Naive thymus-derived CD8-positive, alpha-beta T cell (primary cell): ENCODE results near the gene QPCTL. TPM values are rescaled to one million over a fixed set of nuclear protein-coding genes. Genes with fewer than 3 reads are reported as not detected.
A peak's percentile ranks its signal among the peaks of the same experiment; 100 is the strongest.

Experiments used
- ATAC-seq, 2 donors: fragments of 150-1000 bp; cut with Tn5 transposase in 1 of 2; sonication (Bioruptor Pico), chemical (Tn5 transposase) in 1 of 2; 1 replicate in 1 of 2; 2 replicates in 1 of 2; pipeline ENCODE4 v1.10.0; 2021; ENCODE audit warnings: mild to moderate bottlenecking in 2 of 2, moderate library complexity in 2 of 2
- POLR2A ChIA-PET: fragments of 350-600 bp; sonication (Branson Sonifier 250); formaldehyde crosslinking; loops from one replicate; lab custom pipeline; 2021; ENCODE audit warnings: antibody characterized with exemption; lab: Charles Lee
- DNase-seq, 10 donors: peaks; one replicate each; pipeline versions ENCODE4 v3.0.0 to v3.0.0-alpha.2; 2020 to 2022
- H3K27ac Mint-ChIP-seq, 10 donors: one replicate each; pipeline ENCODE4 v1.8.0; 2020 to 2022; ENCODE audit warnings: mild to moderate bottlenecking in 10 of 10, mixed read lengths in 10 of 10, moderate library complexity in 4 of 10, inconsistent platforms in 1 of 10
- H3K27me3 Mint-ChIP-seq, 5 donors: one replicate each; pipeline ENCODE4 v1.8.0; 2021 to 2022; ENCODE audit warnings: mixed read lengths in 5 of 5
- H3K36me3 Mint-ChIP-seq, 3 donors: one replicate each; pipeline ENCODE4 v1.8.0; 2020 to 2022; ENCODE audit warnings: mixed read lengths in 3 of 3, mild to moderate bottlenecking in 2 of 3, inconsistent platforms in 1 of 3
- H3K4me1 Mint-ChIP-seq, 4 donors: one replicate each; pipeline ENCODE4 v1.8.0; 2021 to 2022; ENCODE audit warnings: mixed read lengths in 4 of 4
- H3K4me3 Mint-ChIP-seq, 10 donors: one replicate each; pipeline ENCODE4 v1.8.0; 2020 to 2022; ENCODE audit warnings: mild to moderate bottlenecking in 10 of 10, mixed read lengths in 10 of 10, moderate library complexity in 6 of 10, inconsistent platforms in 1 of 10
- H3K9me3 Mint-ChIP-seq, 9 donors: one replicate each; pipeline ENCODE4 v1.8.0; 2020 to 2022; ENCODE audit warnings: mixed read lengths in 9 of 9, mild to moderate bottlenecking in 3 of 9, inconsistent platforms in 1 of 9, moderate library complexity in 1 of 9
- polyA plus RNA-seq, 3 donors: library from polyadenylated mRNA; unstranded; fragments of 300-500 nt; fragmentation: Illumina TruSeq; gene quantifications; one replicate each; pipeline ENCODE4 v1.2.3, GENCODE V29; 2021
- total RNA-seq, 8 experiments: library from RNA in 2 of 8; stranded (reverse) in 2 of 8; gene quantifications; one replicate each; pipeline ENCODE4 v1.2.3 and lab custom pipeline; 2021 to 2026

QPCTL gene
- total and polyA plus RNA-seq, 5 experiments from 2014 or later, result 0.65 to 11.4 (median 2.3) TPM

DNA sequence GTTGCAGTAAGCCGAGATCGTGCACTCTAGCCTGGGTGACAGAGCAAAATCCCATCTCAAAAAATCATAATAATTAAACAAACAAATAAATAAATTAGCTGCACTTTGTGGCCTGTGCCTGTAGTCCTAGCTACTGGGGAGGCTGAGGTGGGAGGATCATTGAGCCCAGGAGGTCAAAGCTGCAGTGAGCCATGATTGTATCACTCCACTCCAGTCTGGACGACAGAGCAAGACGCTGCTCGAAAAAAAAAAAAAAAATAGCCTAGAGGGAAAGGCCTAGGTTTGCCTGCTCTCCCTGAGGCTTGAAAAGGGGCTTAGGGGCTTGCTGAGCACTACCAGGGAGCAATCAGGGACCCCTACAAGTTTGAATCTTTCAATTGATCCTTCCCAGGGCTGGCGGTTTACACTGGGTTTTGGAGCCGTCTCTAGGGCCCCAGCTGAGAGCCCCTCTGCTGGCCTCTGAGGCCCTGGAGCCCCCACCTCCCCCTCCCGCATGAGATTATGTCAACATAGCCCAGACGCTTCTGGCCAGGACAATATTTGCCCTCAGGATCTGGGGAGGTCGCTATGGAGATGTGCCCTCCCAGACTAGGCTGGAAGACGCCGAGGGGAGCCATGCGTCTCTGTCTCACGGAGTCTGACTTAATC is 34.8 kb upstream of the QPCTL start:
- POLR2A ChIA-PET, result no interaction called here
- Mint-ChIP-seq H3K27ac (no peak overlapping the region), H3K36me3 (no peaks in the 10 kb centered on the region), H3K9me3 (no peaks in the 10 kb centered on the region), H3K4me3 (no peak overlapping the region), H3K27me3 (peaks cover 2 to 15% (median 5%) of the 10 kb centered on the region in 5 donors), H3K4me1 (peaks cover 0 to 5% (median 0%) of the 10 kb centered on the region in 4 donors)
- ATAC-seq (no peak), DNase-seq (no peak)

DNA sequence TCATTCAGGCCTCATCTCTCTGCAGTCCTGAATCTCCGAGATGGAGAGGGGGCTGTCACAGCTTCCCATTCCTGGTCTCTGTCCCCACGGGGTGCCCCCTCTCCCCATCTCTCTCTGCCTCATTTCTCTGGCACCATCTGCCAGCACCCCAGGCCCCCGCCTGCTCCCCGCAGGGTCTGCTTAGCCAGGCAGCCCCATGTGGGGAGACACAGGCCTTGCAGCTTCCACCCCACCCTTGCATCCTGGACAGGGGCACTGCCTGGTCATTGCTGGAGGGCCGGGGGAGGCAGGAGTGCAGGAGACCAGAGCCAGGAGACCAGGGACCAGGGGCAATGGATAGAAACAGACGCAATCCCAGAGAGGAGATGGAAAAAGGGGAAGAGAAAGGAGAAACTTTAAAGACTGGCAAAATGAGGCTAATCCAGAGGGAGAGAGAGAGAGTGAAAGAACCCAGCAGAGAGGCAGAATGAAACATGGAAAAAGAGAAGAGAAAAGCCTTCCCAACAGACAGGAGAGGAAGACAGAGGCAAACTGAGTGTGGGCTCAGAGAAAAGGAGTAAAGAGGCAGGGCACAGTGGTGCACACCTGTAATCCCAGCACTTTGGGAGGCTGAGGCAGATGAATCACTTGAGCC is 33.3 kb upstream of the QPCTL start:
- no peak for ATAC-seq
- H3K4me3 Mint-ChIP-seq, result no peak overlapping the region
- H3K4me1 Mint-ChIP-seq, result peaks cover 0 to 5% (median 2%) of the 10 kb centered on the region in 4 donors

DNA sequence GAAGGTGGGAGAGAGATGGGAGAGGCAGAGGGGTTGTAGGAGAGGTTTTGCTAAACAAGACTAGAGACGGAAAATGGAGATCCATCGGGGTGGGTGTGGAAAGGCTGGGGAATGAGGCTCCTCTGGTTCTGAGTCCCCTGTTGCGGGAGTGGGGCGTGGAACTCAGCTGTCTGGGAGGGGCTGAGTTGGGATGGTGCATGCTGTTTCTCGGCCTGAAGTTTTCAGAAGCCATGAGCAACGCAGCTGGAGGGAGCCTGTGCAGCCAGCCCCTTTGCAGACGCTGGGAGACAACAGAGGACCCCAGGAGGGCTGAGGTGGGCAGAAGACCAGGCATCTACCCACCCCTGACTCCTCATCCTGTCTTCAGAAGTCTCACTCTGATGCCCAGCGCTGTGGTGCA is 31.8 kb upstream of the QPCTL start:
- Mint-ChIP-seq H3K27me3 (peaks cover 2 to 15% (median 10%) of the 10 kb centered on the region in 5 donors), H3K36me3 (no peaks in the 10 kb centered on the region), H3K9me3 (no peaks in the 10 kb centered on the region), H3K4me1 (peaks cover 0 to 6% (median 3%) of the 10 kb centered on the region in 4 donors), H3K4me3 (no peak overlapping the region), H3K27ac (no peak overlapping the region)
- POLR2A ChIA-PET, result interaction anchor here (0.6 kb wide), 1 partner anchor 16 kb away, joined by 3 read pairs; no protein-coding TSS in a partner anchor
- no peak for DNase-seq
- ATAC-seq, result no peak

More for the DNA sequence above, 33.3 kb upstream of the QPCTL start:
- Mint-ChIP-seq H3K36me3 (no peaks in the 10 kb centered on the region), H3K27me3 (peaks cover 2 to 15% (median 5%) of the 10 kb centered on the region in 5 donors), H3K9me3 (no peaks in the 10 kb centered on the region), H3K27ac (peak overlapping the region in 1 of 10 donors; percentile 65)
- POLR2A ChIA-PET, result interaction anchor here (1.1 kb wide), 1 partner anchor 14 kb away, joined by 4 read pairs; no protein-coding TSS in a partner anchor
- no peak for DNase-seq

DNA sequence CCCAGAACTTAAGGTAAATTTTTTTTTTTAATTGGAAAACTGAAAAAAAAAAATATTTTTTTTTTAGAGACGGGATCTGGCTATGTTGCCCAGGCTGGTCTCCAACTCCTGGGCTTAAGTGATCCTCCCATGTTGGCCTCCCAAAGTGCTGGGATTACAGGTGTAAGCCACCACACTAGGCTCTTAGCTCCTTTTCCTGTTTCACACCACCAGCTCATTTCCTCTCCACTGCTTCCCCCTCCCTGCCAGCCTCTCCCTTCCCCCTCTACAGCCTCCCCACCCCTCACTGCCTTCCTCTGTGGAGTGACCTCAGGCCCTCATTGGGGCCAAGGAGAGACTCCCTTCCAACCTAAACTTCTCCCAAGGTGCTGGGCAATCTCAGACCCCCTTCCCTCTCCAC is 28.7 kb upstream of the QPCTL start:
- DNase-seq (no peak), ATAC-seq (no peak)
- H3K4me1 Mint-ChIP-seq, result peaks cover 14 to 21% (median 15%) of the 10 kb centered on the region in 4 donors
- no peaks in the 10 kb centered on the region for H3K9me3 Mint-ChIP-seq
- no peaks in the 10 kb centered on the region for H3K36me3 Mint-ChIP-seq
- H3K27ac Mint-ChIP-seq, result peak overlapping the region in 1 of 10 donors; percentile 29
- POLR2A ChIA-PET, result no interaction called here
- H3K27me3 Mint-ChIP-seq, result peaks cover 2 to 13% (median 10%) of the 10 kb centered on the region in 5 donors
- H3K4me3 Mint-ChIP-seq, result peak overlapping the region in 1 of 10 donors; percentile 73

DNA sequence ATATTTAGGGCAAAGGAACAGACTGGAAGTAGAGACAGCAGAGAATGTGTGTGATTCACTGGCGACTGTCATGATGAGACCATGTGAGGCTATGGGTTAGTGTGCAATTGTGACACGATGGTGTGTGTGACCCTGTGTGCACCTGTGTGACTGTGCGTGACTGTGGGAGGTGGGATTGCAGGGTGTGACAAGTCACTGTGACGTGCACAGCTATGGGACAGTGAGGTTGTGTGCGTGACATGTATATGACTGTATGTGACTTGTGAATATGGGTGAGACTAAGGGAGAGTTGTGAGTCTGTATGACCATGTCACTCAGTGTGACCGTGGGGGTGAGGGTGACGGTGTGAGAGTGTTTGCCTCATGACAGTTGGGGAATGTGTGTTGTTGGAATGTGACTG is 27.9 kb upstream of the QPCTL start:
- peak overlapping the region in 1 of 10 donors; percentile 0 for H3K27ac Mint-ChIP-seq
- H3K36me3 Mint-ChIP-seq, result no peaks in the 10 kb centered on the region
- H3K9me3 Mint-ChIP-seq, result no peaks in the 10 kb centered on the region
- no peak for ATAC-seq
- no peak overlapping the region for H3K4me3 Mint-ChIP-seq
- peaks cover 4 to 11% (median 9%) of the 10 kb centered on the region in 5 donors for H3K27me3 Mint-ChIP-seq
- POLR2A ChIA-PET, result interaction anchor here (0.7 kb wide), 1 partner anchor 107 kb away, joined by 3 read pairs; no protein-coding TSS in a partner anchor
- DNase-seq, result no peak
- H3K4me1 Mint-ChIP-seq, result peaks cover 16 to 29% (median 23%) of the 10 kb centered on the region in 4 donors

DNA sequence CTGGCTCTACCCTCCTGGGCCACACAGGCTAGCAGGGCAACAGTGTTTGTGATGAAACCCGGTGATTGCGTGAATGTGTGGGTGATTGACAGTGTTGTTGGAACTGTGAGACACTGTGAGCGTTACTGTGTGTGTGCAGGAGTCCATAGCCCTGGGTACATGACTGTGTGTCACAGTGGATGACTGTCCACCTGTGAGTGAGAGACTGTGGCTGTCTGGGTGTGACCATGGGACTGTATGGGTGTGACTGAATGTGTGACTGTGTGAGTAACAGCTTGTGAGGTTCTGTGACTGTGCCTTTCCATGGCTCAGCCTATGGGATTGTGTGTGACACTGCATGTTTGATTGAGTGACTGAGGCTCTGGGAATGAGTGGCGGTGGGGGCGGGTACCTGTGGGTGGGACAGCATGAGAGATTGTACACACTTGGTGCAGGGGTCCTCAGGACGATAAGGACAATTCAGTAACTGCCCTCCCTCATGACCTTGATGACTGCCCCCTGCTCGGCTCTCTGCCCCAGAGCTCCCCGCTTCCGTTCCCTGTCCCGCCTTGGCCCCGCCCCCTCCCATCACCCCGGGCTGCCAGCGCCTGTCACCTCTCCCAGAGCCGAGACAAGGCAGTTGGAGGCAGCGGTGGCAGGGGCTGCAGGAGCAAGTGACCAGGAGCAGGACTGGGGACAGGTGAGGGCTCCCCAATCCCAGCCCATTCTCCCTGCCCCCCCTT is 24.7 kb upstream of the QPCTL start, which contains the start of gene GIPR:
TSS of gene GIPR (plus strand) at position 602 of the 722 bp plus-strand sequence. CDS start 1,300 bp downstream, outside the sequence.
- ATAC-seq, result peak; percentile 41 to 52
- Mint-ChIP-seq H3K4me3 (peak within 1 kb of the TSS; percentile 85 to 97 (median 94)), H3K9me3 (no peaks in the 10 kb centered on the region), H3K27me3 (peaks cover 0 to 12% (median 3%) of the 10 kb centered on the region in 5 donors), H3K36me3 (peaks cover 0 to 2% (median 0%) of the 10 kb centered on the region in 3 donors), H3K27ac (peak within 1 kb of the TSS; percentile 75 to 95 (median 92)), H3K4me1 (peaks cover 19 to 42% (median 37%) of the 10 kb centered on the region in 4 donors)
- POLR2A ChIA-PET, result interaction anchor here (0.6 to 1.1 kb wide), 5 partner anchors 9 to 202 kb away, joined by 3 to 5 read pairs (median 3); partner anchors contain the start of gene SNRPD2
- DNase-seq, result peak in 8 of 10 donors; percentile 27 to 68 (median 35)

DNA sequence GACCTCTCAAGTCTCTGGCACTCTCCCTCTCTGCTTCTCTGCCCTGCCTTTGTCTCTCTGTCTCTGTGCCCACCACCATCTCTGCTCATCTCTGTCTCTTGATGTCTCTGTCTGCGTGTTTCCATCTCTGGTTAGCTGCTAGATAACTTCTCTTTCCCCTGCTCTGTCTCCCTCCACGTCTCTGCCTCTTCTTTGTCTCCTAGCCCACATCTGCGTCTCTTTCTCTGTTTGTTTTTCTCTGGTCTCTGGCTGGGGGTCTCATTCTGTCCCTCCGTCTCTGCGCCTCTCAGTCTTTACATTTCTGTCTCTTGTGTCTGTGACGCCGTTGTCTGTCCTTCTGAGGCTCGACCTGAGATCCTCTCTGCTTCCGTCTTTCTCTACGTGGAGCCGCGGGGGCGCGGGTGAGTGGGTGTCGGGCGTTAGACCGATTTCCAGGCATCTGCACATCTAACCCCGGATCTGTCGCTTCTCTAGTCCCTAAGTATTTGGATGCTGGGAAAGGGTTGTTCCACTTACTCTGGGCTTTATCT is 24.1 kb upstream of the QPCTL start:
- H3K4me1 Mint-ChIP-seq, result peaks cover 19 to 42% (median 37%) of the 10 kb centered on the region in 4 donors
- H3K4me3 Mint-ChIP-seq, result peak overlapping the region; percentile 85 to 97 (median 94)
- peaks cover 0 to 12% (median 3%) of the 10 kb centered on the region in 5 donors for H3K27me3 Mint-ChIP-seq
- no peaks in the 10 kb centered on the region for H3K9me3 Mint-ChIP-seq
- POLR2A ChIA-PET, result interaction anchor here (0.9 to 1.9 kb wide), 4 partner anchors 9 to 48 kb away, joined by 3 to 5 read pairs (median 4); no protein-coding TSS in a partner anchor
- peak; percentile 56 for ATAC-seq
- DNase-seq, result peak in 5 of 10 donors; percentile 27 to 44 (median 33)
- peaks cover 0 to 2% (median 0%) of the 10 kb centered on the region in 3 donors for H3K36me3 Mint-ChIP-seq
- H3K27ac Mint-ChIP-seq, result peak overlapping the region; percentile 75 to 95 (median 92)

DNA sequence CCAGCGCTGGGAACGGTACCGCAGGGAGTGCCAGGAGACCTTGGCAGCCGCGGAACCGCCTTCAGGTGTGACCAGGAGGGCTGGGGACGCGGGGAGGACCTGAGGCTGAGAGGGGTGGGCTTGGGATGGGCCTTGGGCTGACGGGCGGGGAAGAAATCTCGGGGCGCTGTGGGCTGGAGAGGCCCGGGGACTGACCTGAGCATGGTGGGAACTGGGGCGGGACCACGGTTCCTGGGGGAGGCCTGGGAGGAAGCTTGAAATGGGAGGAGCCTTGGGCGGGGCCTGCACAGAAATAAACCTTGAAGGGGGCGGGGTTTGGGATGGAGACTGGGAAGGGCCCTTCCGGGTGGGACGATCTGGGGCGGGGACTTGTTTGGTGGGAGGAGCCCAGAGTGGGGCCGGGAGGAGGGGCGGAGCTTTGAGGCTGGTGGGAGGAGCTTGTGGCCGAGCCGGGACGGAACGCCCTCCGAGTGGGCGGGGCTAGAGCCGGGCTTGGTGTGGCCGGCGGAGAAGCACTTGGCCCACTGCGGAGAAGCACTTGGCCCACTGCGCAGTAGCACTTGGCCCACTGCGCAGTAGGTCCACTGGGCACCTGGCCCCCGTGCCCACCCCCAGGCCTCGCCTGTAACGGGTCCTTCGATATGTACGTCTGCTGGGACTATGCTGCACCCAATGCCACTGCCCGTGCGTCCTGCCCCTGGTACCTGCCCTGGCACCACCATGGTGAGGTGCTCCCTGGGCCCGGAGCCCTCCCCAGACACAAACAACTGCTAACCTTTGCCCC is 21.6 kb upstream of the QPCTL start:
- H3K36me3 Mint-ChIP-seq, result peaks cover 0 to 2% (median 0%) of the 10 kb centered on the region in 3 donors
- peak overlapping the region; percentile 24 to 95 (median 64) for H3K4me3 Mint-ChIP-seq
- DNase-seq, result peak; percentile 28 to 74 (median 42)
- no peaks in the 10 kb centered on the region for H3K9me3 Mint-ChIP-seq
- H3K4me1 Mint-ChIP-seq, result peaks cover 19 to 40% (median 35%) of the 10 kb centered on the region in 4 donors
- peaks cover 0 to 7% (median 3%) of the 10 kb centered on the region in 5 donors for H3K27me3 Mint-ChIP-seq
- ATAC-seq, result peak; percentile 10 to 34
- POLR2A ChIA-PET, result interaction anchor here (0.5 to 1.6 kb wide), 3 partner anchors 10 to 204 kb away, joined by 3 to 6 read pairs (median 3); partner anchors contain the start of gene QPCTL
- peak overlapping the region in 4 of 10 donors; percentile 44 to 84 (median 64) for H3K27ac Mint-ChIP-seq

DNA sequence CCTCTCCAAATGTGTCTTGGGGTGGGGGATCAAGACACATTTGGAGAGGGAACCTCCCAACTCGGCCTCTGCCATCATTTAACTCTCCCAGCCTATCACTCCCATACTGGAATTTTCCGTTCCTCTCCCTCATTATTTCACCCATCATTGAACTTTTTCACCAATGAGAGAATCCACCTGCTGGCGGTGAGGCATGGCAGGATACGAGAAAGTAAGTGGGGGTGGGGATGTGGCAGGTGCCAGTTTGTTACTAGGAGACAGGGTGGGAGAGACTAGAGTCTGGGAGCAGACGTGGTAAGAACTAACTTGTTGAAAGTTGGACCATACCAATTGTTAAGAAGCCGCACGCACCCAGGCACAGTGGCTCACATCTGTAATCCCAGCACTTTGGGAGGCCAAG is 17.5 kb upstream of the QPCTL start:
- H3K4me1 Mint-ChIP-seq, result peaks cover 10 to 34% (median 27%) of the 10 kb centered on the region in 4 donors
- no peak for DNase-seq
- POLR2A ChIA-PET, result no interaction called here
- ATAC-seq, result no peak
- peaks cover 0 to 8% (median 0%) of the 10 kb centered on the region in 5 donors for H3K27me3 Mint-ChIP-seq
- H3K36me3 Mint-ChIP-seq, result peaks cover 0 to 2% (median 0%) of the 10 kb centered on the region in 3 donors
- H3K4me3 Mint-ChIP-seq, result peak overlapping the region in 1 of 10 donors; percentile 62
- no peak overlapping the region for H3K27ac Mint-ChIP-seq
- no peaks in the 10 kb centered on the region for H3K9me3 Mint-ChIP-seq

DNA sequence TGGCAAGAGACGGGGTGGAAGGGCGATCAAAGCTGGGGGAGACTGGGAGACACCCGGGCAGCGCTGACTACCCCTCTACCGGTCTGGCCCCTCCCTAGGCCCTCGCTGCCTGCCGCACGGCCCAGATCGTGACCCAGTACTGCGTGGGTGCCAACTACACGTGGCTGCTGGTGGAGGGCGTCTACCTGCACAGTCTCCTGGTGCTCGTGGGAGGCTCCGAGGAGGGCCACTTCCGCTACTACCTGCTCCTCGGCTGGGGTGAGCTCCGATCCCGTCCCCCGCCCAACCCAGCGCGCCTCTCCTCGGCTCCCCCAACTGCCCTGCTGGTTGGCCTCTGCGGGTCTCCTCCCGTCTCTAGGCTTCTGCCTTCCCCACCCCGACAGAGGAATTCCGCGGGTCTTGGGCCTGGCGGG is 15.6 kb upstream of the QPCTL start:
- Mint-ChIP-seq H3K9me3 (no peaks in the 10 kb centered on the region), H3K27me3 (peaks cover 0 to 6% (median 0%) of the 10 kb centered on the region in 5 donors), H3K4me1 (peaks cover 11 to 28% (median 21%) of the 10 kb centered on the region in 4 donors), H3K27ac (peak overlapping the region in 8 of 10 donors; percentile 19 to 93 (median 62)), H3K36me3 (no peaks in the 10 kb centered on the region), H3K4me3 (peak overlapping the region; percentile 70 to 90 (median 78))
- DNase-seq (peak in 9 of 10 donors; percentile 20 to 83 (median 60)), ATAC-seq (peak; percentile 64)
- POLR2A ChIA-PET, result interaction anchor here (0.8 to 2.8 kb wide), 6 partner anchors 9 to 207 kb away, joined by 3 to 16 read pairs (median 4); partner anchors contain the start of genes GIPR, QPCTL and SNRPD2
